ENCODE data around the gene KXD1. TPM values are rescaled to one million over a fixed set of nuclear protein-coding genes. Genes with fewer than 3 reads are reported as not detected.
"Not testable (repeated sequence)": the region's sequence is repeated elsewhere in the genome, so short reads cannot be mapped to it uniquely, and the experiment has no call there.

The KXD1 gene
- total and polyA plus RNA-seq, 7 donors: 84.9 to 122 (median 118) TPM

DNA sequence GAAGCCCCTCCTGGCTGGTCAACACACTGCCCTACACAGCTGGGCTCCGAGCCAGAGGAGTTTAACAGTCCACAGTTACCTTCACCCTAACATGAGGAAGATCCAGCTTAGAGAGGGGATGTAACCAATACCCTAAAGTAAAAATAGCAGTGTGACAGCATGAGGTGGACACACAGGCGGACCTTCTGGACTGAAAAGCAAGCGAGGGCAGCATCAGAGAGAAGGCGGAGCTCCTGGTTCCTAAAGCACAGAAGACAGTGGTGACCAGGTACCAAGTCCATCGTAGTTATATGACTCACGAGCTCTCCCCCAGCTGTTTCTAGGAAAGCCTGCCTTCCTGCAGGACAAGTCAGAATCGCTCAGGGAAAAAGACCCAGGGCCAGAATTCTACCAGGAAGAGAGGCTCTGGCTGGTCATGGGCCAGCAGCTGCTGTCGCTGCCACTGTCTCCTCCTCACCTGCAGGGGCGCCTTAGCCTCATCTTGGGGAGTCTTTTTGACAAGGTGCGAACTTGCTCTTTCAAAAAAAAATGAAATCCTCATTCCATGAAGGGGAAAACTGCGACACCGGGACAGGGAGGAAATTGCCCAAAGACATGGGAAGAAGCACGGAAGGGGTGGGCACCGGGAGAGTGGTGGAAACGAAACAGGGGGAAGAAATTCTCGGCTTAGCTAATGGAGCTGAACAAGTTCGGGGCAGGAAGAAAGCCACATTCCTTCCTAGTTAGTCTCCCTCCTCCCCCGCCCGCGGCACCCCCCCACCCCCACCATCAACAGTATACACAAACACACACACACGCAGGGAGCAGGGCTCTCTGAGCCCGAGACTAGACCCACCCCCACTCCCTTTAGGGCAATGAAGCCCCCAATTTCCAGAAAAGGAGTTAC is 37.5 kb upstream of the KXD1 start:
- peak overlapping the region; percentile 85 to 100 (median 94) for H3K4me3 ChIP-seq
- peak; percentile 87 for DNase-seq
- H3K4me1 ChIP-seq: peaks cover 0 to 35% (median 24%) of the 10 kb centered on the region in 4 donors
- H3K9me3 ChIP-seq: no peaks in the 10 kb centered on the region
- H3K36me3 ChIP-seq: no peaks in the 10 kb centered on the region
- intact Hi-C loops (cut with DNase I): loop anchor here (2.0 to 5.0 kb wide), 3 partner anchors 39 to 58 kb away; partner anchors contain the start of gene UBA52
- peak overlapping the region; percentile 99 to 100 (median 99) for H3K27ac ChIP-seq
- TF ChIP-seq POLR2AphosphoS5 (IDR thresholded peaks at IDR 0.05): peak in 3 of 4 donors; percentile 17 to 68 (median 23)
- no peak for TF ChIP-seq POLR2A (IDR thresholded peaks at IDR 0.05)
- TF ChIP-seq, protein P1, sequence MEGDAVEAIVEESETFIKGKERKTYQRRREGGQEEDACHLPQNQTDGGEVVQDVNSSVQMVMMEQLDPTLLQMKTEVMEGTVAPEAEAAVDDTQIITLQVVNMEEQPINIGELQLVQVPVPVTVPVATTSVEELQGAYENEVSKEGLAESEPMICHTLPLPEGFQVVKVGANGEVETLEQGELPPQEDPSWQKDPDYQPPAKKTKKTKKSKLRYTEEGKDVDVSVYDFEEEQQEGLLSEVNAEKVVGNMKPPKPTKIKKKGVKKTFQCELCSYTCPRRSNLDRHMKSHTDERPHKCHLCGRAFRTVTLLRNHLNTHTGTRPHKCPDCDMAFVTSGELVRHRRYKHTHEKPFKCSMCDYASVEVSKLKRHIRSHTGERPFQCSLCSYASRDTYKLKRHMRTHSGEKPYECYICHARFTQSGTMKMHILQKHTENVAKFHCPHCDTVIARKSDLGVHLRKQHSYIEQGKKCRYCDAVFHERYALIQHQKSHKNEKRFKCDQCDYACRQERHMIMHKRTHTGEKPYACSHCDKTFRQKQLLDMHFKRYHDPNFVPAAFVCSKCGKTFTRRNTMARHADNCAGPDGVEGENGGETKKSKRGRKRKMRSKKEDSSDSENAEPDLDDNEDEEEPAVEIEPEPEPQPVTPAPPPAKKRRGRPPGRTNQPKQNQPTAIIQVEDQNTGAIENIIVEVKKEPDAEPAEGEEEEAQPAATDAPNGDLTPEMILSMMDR (IDR thresholded peaks at IDR 0.05): peak; percentile 7 to 75 (median 60)
- TF ChIP-seq EP300 (IDR thresholded peaks at IDR 0.05): no peak
- H3K27me3 ChIP-seq: no peaks in the 10 kb centered on the region
- 8 to 12% methylated on average over 22 of the region's 22 CpGs for WGBS, 2 donors

- no peaks in the 10 kb centered on the region for H3K27me3 ChIP-seq
- H3K9me3 ChIP-seq: no peaks in the 10 kb centered on the region
- intact Hi-C loops (cut with DNase I): loop anchor here (5.0 kb wide), 2 partner anchors 51 to 59 kb away; partner anchors contain the start of gene UBA52
- TF ChIP-seq POLR2A (IDR thresholded peaks at IDR 0.05): no peak
- TF ChIP-seq, protein P1 (IDR thresholded peaks at IDR 0.05): no peak
- no peak for TF ChIP-seq POLR2AphosphoS5 (IDR thresholded peaks at IDR 0.05)
- TF ChIP-seq EP300 (IDR thresholded peaks at IDR 0.05): no peak
- H3K27ac ChIP-seq: peak overlapping the region; percentile 99 to 100 (median 99)
- peaks cover 0 to 26% (median 17%) of the 10 kb centered on the region in 4 donors for H3K4me1 ChIP-seq
- no peaks in the 10 kb centered on the region for H3K36me3 ChIP-seq
- DNase-seq: peak; percentile 81
- 0 to 1% methylated on average over 41 of the region's 41 CpGs for WGBS, 2 donors
- peak overlapping the region; percentile 85 to 100 (median 94) for H3K4me3 ChIP-seq
Observed at GRCh38 chr19:18520848-18521691, 36.6 kb upstream of the KXD1 start.

DNA sequence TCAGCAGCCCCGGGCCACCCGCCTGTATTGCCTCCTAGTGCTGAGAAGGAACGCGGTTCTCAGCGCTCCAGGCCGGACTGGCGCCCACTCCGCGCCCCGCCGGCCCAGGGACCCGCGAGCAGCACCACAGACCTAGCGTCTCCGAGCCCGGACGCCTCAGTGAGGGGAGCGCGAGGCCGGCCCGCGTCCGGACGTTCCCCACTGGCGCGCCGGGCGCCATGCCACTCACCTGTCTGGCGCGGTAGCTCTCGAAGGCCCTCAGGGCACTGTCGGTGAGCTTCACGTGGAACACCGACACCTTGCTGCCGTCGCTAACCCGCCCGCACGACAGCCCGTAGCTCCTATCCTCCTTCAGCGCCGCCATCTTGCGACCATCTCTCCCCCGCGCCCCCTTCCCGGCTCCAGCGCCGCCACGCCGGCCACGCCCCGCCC is 36.0 kb upstream of the KXD1 start, which contains the start of gene ELL:
Gene ELL (minus strand): TSS at position 379 of the 432 bp plus-strand sequence. CDS start 15 bp downstream, at position 364.
- Histone ChIP-seq H3K9me3 (no peaks in the 10 kb centered on the region), H3K27ac (peak within 1 kb of the TSS; percentile 99 to 100 (median 99)), H3K4me1 (peaks cover 0 to 19% (median 15%) of the 10 kb centered on the region in 4 donors), H3K4me3 (peak within 1 kb of the TSS; percentile 85 to 100 (median 94)), H3K36me3 (no peaks in the 10 kb centered on the region), H3K27me3 (no peaks in the 10 kb centered on the region)
- intact Hi-C loops (cut with DNase I): loop anchor here (1.0 to 5.0 kb wide), 4 partner anchors 21 to 59 kb away; partner anchors contain the start of genes FKBP8, KXD1 and UBA52
- no peak for DNase-seq
- TF ChIP-seq POLR2A (IDR thresholded peaks at IDR 0.05) (peak; percentile 95 to 97), POLR2AphosphoS5 (IDR thresholded peaks at IDR 0.05) (peak; percentile 98 to 99 (median 98))
- TF ChIP-seq, protein P1 (IDR thresholded peaks at IDR 0.05): no peak
- 0 to 1% methylated on average over 52 of the region's 52 CpGs for WGBS, 2 donors

DNA sequence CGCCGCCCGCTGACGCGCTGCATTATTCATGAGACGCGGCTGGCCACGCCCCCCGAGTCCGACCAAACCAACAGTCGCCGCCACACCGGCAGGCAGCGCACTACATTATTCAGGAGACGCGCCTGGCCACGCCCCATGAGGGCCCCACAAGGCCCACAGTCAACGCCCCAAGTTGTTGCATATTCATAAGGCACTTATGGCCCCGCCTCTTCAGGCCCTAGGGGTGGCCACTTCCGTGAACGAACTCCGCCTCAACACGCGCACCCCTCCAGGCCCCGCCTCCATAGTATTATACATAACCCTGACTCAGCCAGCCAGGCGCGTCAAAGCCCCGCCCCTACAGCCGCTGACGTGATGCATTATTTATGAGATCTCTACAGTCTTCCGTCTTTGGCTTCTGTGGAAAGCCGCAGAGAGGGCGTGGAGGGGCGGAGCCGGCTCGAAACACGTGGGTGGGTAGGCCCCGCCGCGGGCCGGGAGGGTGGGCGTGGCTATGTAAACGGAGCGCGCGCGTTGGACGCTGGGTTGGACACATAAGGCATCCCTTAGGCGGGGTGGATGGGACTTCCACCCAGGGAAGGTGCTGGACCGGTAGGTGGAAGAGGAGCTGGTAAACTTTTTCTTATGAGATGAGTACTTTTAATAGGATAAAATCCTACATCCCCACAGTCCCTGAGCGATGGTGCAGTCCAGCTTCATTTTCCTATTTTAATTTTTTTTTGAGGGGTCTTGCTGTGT is 35.4 kb upstream of the KXD1 start:
- intact Hi-C loops (cut with DNase I): loop anchor here (1.0 to 5.0 kb wide), 4 partner anchors 21 to 60 kb away; partner anchors contain the start of genes FKBP8, KXD1 and UBA52
- peaks cover 0 to 18% (median 15%) of the 10 kb centered on the region in 4 donors for H3K4me1 ChIP-seq
- H3K4me3 ChIP-seq: peak overlapping the region; percentile 85 to 100 (median 94)
- H3K27me3 ChIP-seq: no peaks in the 10 kb centered on the region
- no peaks in the 10 kb centered on the region for H3K9me3 ChIP-seq
- 1 to 2% methylated on average over 51 of the region's 51 CpGs for WGBS, 2 donors
- peak; percentile 54 to 75 (median 60) for TF ChIP-seq POLR2AphosphoS5 (IDR thresholded peaks at IDR 0.05)
- TF ChIP-seq, protein P1 (IDR thresholded peaks at IDR 0.05): no peak
- TF ChIP-seq POLR2A (IDR thresholded peaks at IDR 0.05): peak in 1 of 2 donors; percentile 9
- TF ChIP-seq EP300 (IDR thresholded peaks at IDR 0.05): peak in 1 of 4 donors; percentile 68
- no peaks in the 10 kb centered on the region for H3K36me3 ChIP-seq
- peak; percentile 100 for DNase-seq
- H3K27ac ChIP-seq: peak overlapping the region; percentile 99 to 100 (median 99)

DNA sequence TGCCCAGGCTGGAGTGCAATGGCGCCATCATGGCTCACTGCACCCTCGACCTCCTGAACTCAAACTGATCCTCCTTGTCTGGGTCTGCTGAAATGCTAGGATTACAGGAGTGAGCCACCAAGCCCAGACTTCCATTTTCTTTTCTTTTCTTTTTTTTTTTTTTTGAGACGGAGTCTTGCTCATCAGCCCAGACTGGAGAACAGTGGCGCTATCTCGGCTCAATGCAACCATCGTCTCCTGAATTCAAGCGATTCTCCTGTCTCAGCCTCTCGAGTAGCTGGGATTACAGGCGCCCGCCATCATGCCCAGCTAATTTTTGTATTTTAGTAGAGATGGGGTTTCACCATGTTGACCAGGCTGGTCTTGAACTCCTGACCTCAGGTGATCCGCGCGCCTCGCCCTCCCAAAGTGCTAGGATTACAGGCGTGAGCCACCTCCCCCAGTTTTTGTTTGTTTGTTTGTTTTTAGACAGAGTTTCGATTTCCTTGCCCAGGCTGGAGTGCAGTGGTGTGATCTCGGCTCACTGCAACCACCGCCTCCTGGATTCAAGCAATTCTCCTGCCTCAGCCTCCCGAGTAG is 34.7 kb upstream of the KXD1 start:
- intact Hi-C loops (cut with DNase I): loop anchor here (1.0 to 5.0 kb wide), 4 partner anchors 20 to 61 kb away; partner anchors contain the start of genes FKBP8, KXD1 and UBA52
- not testable (repeated sequence) for H3K9me3 ChIP-seq, H3K27me3 ChIP-seq, DNase-seq, H3K36me3 ChIP-seq
- H3K4me3 ChIP-seq: peak overlapping the region in 3 of 4 donors; percentile 11 to 23 (median 22)
- peak overlapping the region; percentile 48 to 99 (median 57) for H3K27ac ChIP-seq
- H3K4me1 ChIP-seq: peaks cover 0 to 18% (median 15%) of the 10 kb centered on the region in 4 donors
- 41 to 72% methylated on average over 19 of the region's 19 CpGs for WGBS, 2 donors

Measured in sigmoid colon (tissue), 7 donors.